ENCODE results near the gene LMNA. TPM values are rescaled to one million over a fixed set of nuclear protein-coding genes. Genes with fewer than 3 reads are reported as not detected.

The LMNA gene
- total and polyA plus RNA-seq, 4 donors, result 60.4 to 160 (median 97.2) TPM

DNA sequence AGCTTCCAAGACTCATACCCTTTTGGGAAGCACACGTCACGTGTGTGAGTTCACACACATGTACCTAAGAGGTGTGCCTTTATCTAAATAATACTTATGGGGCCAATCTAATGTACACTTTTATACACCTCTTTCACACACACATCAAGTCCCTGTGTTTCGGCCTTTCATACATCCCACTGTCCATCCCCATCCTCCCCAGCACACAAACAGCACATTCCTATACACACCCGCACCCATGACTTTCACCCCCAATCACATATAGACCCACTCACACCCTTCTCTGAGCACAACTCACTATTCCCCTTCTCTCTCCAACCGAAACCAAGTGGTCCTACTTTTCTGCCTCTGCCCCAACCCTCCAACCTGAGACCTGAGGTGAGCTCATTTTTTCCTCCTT, 35.8 kb upstream of the LMNA start (continued):
- TF ChIP-seq, protein P1, sequence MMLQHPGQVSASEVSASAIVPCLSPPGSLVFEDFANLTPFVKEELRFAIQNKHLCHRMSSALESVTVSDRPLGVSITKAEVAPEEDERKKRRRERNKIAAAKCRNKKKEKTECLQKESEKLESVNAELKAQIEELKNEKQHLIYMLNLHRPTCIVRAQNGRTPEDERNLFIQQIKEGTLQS (IDR thresholded peaks at IDR 0.05), result no peak
- TF ChIP-seq SP1 (IDR thresholded peaks at IDR 0.05) (no peak), HNF4A (conservative IDR thresholded peaks at IDR 0.05) (no peak), TAF1 (conservative IDR thresholded peaks at IDR 0.05) (no peak), RAD21 (IDR thresholded peaks at IDR 0.05) (no peak)
- TF ChIP-seq, protein P2, sequence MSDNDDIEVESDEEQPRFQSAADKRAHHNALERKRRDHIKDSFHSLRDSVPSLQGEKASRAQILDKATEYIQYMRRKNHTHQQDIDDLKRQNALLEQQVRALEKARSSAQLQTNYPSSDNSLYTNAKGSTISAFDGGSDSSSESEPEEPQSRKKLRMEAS (IDR thresholded peaks at IDR 0.05), result no peak

- Histone ChIP-seq H3K9me3 (ENCODE audit: control insufficient read depth in 4 of 4, low read length in 3 of 4) (no peaks in the 10 kb centered on the region), H3K4me1 (ENCODE audit: control insufficient read depth in 4 of 4, insufficient read depth in 4 of 4, low read length in 3 of 4) (peaks cover 4 to 39% (median 18%) of the 10 kb centered on the region in 4 donors), H3K27ac (ENCODE audit: low read depth in 1 of 2, low read length in 2 of 2) (no peak overlapping the region), H3K4me3 (ENCODE audit: low read depth in 1 of 3, low read length in 3 of 3) (no peak overlapping the region), H3K36me3 (ENCODE audit: control insufficient read depth in 4 of 4, insufficient read depth in 3 of 4, low read depth in 1 of 4, low read length in 3 of 4) (no peaks in the 10 kb centered on the region), H3K9ac (ENCODE audit: low read depth in 1 of 2, low read length in 2 of 2) (no peak overlapping the region), H3K27me3 (ENCODE audit: control insufficient read depth in 4 of 4, insufficient read depth in 4 of 4, low read length in 3 of 4) (no peaks in the 10 kb centered on the region)
- TF ChIP-seq FOXA2 (IDR thresholded peaks at IDR 0.05), result no peak
- TF ChIP-seq RXRA (IDR thresholded peaks at IDR 0.05), result no peak
- no peak for TF ChIP-seq GABPA (IDR thresholded peaks at IDR 0.05 in 1 of 2, conservative IDR thresholded peaks at IDR 0.05 in 1 of 2)
- no peak for TF ChIP-seq RAD21 (IDR thresholded peaks at IDR 0.05)
- TF ChIP-seq, protein P2 (IDR thresholded peaks at IDR 0.05), result no peak
- TF ChIP-seq JUND (IDR thresholded peaks at IDR 0.05), result no peak
- TF ChIP-seq EGR1 (IDR thresholded peaks at IDR 0.05; ENCODE audit: low read depth in 2 of 2), result no peak
- TF ChIP-seq, protein P1 (IDR thresholded peaks at IDR 0.05), result no peak
- no peak for TF ChIP-seq YY1 (IDR thresholded peaks at IDR 0.05)
- TF ChIP-seq REST (IDR thresholded peaks at IDR 0.05), result no peak
- TF ChIP-seq NR2F2 (IDR thresholded peaks at IDR 0.05), result no peak
- no peak for TF ChIP-seq CTCF (IDR thresholded peaks at IDR 0.05; ENCODE audit: low read depth, low read length, missing input control)
- no peak for TF ChIP-seq TAF1 (conservative IDR thresholded peaks at IDR 0.05)
- TF ChIP-seq SP1 (IDR thresholded peaks at IDR 0.05), result no peak
- TF ChIP-seq HNF4A (conservative IDR thresholded peaks at IDR 0.05), result no peak
- no peak for TF ChIP-seq HNF4G (IDR thresholded peaks at IDR 0.05)
- TF ChIP-seq, protein P3, sequence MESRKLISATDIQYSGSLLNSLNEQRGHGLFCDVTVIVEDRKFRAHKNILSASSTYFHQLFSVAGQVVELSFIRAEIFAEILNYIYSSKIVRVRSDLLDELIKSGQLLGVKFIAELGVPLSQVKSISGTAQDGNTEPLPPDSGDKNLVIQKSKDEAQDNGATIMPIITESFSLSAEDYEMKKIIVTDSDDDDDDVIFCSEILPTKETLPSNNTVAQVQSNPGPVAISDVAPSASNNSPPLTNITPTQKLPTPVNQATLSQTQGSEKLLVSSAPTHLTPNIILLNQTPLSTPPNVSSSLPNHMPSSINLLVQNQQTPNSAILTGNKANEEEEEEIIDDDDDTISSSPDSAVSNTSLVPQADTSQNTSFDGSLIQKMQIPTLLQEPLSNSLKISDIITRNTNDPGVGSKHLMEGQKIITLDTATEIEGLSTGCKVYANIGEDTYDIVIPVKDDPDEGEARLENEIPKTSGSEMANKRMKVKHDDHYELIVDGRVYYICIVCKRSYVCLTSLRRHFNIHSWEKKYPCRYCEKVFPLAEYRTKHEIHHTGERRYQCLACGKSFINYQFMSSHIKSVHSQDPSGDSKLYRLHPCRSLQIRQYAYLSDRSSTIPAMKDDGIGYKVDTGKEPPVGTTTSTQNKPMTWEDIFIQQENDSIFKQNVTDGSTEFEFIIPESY (IDR thresholded peaks at IDR 0.05), result no peak
- TF ChIP-seq FOXA1 (IDR thresholded peaks at IDR 0.05), result no peak
- DNase-seq (ENCODE audit: low spot score), result no peak
- WGBS, result 96% methylated on average over 5 of the region's 5 CpGs
Observed at GRCh38 chr1:156079762-156080161, 34.7 kb upstream of the LMNA start.

Measured in liver (tissue), 9 donors.